ENCODE measurements around the gene STK10. TPM values are rescaled to one million over a fixed set of nuclear protein-coding genes. Genes with fewer than 3 reads are reported as not detected.

The STK10 gene
- total and polyA plus RNA-seq, 9 of the 15 experiments (the other 6 are each of a cell fraction or from before 2014, with no cell fraction given): 0.30 to 6.7 (median 2.4) TPM

DNA sequence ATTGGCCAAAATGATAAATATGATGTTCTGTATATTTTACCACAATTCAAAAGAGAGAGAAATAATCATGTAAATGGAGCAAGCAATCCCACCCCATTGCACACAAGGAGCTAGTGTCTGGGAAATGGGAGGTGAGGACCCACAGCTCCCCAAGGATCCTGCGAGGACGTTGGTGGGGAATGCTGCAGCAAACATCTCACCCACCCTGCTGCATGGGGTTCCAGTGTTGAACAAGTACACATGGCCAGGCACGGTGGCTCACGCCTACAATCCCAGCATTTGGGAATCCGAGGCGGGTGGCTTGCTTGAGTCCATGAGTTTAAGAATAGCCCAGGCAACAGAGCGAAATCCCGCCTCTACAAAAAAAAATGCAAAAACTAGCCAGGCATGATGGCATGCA, 29.0 kb downstream of the STK10 start (continued):
- TF ChIP-seq ASH1L (IDR thresholded peaks at IDR 0.05; ENCODE audit: borderline replicate concordance, low read depth, partially characterized antibody): no peak
- TF ChIP-seq, protein P1, sequence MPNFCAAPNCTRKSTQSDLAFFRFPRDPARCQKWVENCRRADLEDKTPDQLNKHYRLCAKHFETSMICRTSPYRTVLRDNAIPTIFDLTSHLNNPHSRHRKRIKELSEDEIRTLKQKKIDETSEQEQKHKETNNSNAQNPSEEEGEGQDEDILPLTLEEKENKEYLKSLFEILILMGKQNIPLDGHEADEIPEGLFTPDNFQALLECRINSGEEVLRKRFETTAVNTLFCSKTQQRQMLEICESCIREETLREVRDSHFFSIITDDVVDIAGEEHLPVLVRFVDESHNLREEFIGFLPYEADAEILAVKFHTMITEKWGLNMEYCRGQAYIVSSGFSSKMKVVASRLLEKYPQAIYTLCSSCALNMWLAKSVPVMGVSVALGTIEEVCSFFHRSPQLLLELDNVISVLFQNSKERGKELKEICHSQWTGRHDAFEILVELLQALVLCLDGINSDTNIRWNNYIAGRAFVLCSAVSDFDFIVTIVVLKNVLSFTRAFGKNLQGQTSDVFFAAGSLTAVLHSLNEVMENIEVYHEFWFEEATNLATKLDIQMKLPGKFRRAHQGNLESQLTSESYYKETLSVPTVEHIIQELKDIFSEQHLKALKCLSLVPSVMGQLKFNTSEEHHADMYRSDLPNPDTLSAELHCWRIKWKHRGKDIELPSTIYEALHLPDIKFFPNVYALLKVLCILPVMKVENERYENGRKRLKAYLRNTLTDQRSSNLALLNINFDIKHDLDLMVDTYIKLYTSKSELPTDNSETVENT (CRISPR knock-in tag; IDR thresholded peaks at IDR 0.05): no peak
- no peak for TF ChIP-seq ZNF324 (CRISPR knock-in tag; IDR thresholded peaks at IDR 0.05)
- TF ChIP-seq ZNF146 (CRISPR knock-in tag; IDR thresholded peaks at IDR 0.05; ENCODE audit: unreplicated experiment): no peak
- no peak for TF ChIP-seq RBM25 (IDR thresholded peaks at IDR 0.05; ENCODE audit: low read depth, low read length, severe bottlenecking)
- TF ChIP-seq ZSCAN32 (CRISPR knock-in tag; IDR thresholded peaks at IDR 0.05): no peak
- TF ChIP-seq BCL6 (CRISPR knock-in tag; IDR thresholded peaks at IDR 0.05): no peak

DNA sequence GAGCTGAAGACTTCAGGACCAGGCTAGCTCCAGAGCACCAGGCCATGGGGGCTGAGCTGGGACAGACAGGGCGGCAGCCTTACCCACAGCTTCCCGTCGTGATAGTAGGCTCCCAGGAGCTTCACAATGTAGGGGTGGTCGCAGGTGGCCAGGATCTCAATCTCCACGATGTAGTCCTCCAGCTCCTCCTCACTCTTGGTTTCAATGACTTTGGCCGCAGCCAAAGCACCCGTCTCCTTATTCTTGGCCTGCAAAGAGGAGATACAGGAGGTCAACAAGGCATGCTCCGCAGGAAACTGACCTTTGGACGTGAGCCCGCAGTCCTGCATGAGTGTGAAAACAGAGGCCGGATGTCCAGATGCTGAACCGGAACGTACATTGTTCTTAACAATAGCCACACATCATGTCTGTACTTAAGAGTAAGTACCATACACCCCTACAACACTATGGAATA, 31.5 kb downstream of the STK10 start:
- H3K4me2 ChIP-seq (ENCODE audit: insufficient read depth, low read length): peak overlapping the region; percentile 0; the same call in 1 of the 2 replicates
- DNase-seq (ENCODE audit: extremely low read depth in 1 of 4, low spot score in 3 of 4) (peak in 3 of 4 experiments; percentile 21 to 79 (median 44)), ATAC-seq (peak; percentile 84), FAIRE-seq (peak; percentile 81)
- intact Hi-C loops (cut with micrococcal nuclease): no loop called here
- H3K79me2 ChIP-seq (ENCODE audit: control insufficient read depth, insufficient read depth, low read length): no peaks in the 10 kb centered on the region
- CTCF ChIA-PET (ENCODE audit: low intra/inter-chr PET ratio): no interaction called here
- 13% methylated on average over 13 of the region's 13 CpGs for WGBS (ENCODE audit: insufficient coverage, low coverage, missing lambda C conversion rate)
- in situ Hi-C loops (cut with MboI): no loop called here
- POLR2A ChIA-PET: interaction anchor here (0.6 to 1.7 kb wide), 6 partner anchors 9 to 37 kb away, joined by 3 to 7 read pairs (median 3); no protein-coding TSS in a partner anchor
- H3K27me3 ChIP-seq (ENCODE audit: control insufficient read depth in 2 of 2, insufficient read depth in 2 of 2, low read length in 2 of 2): no peaks in the 10 kb centered on the region
- peaks cover 5 to 10% of the 10 kb centered on the region in 2 experiments; a peak in 3 of 5 replicates for H3K4me1 ChIP-seq (replicated peaks in 1 of 2; ENCODE audit: control insufficient read depth in 2 of 2, insufficient read depth in 2 of 2, low read length in 2 of 2)
- no TSS peak for BruUV-seq (replicated peaks)
- H3K36me3 ChIP-seq (ENCODE audit: control insufficient read depth, insufficient read depth, low read length): no peaks in the 10 kb centered on the region
- no peaks in the 10 kb centered on the region for H4K20me1 ChIP-seq (replicated peaks; ENCODE audit: control insufficient read depth, insufficient read depth, low read length)
- H3K9ac ChIP-seq (ENCODE audit: insufficient read depth in 1 of 2, low read depth in 2 of 2, low read length in 2 of 2): peak overlapping the region; percentile 18 to 72; a peak in 2 of 4 replicates
- H3K4me3 ChIP-seq: no peak overlapping the region
- H2AFZ ChIP-seq (ENCODE audit: low read depth, low read length): peak overlapping the region; percentile 73
- no peak overlapping the region for H3K27ac ChIP-seq (ENCODE audit: extremely low read depth, low read depth, low read length)
- no peaks in the 10 kb centered on the region for H3K9me1 ChIP-seq (ENCODE audit: control insufficient read depth, insufficient read depth, low read length)
- H3K9me3 ChIP-seq (replicated peaks; ENCODE audit: control insufficient read depth, insufficient read depth, low read depth, low read length): no peaks in the 10 kb centered on the region
- TF ChIP-seq FOXK2 (conservative IDR thresholded peaks at IDR 0.05 in 1 of 2, IDR thresholded peaks at IDR 0.05 in 1 of 2; ENCODE audit: low read depth in 2 of 2) (peak; percentile 54 to 62; a peak in 3 of 4 replicates), ZFP1 (CRISPR knock-in tag; IDR thresholded peaks at IDR 0.05) (no peak), NFIC (IDR thresholded peaks at IDR 0.05) (peak; percentile 88), NR2C1 (IDR thresholded peaks at IDR 0.05) (peak; percentile 52; the same call in 1 of the 2 replicates), NR2C1 (tag; IDR thresholded peaks at IDR 0.05) (peak; percentile 70), EHMT2 (IDR thresholded peaks at IDR 0.05) (0 out of 2 replicates have a peak, but pooled peaks have one; percentile 32), POLR2AphosphoS5 (IDR thresholded peaks at IDR 0.05; ENCODE audit: control insufficient read depth, insufficient read depth, low read depth, low read length) (peak; percentile 60; the same call in 1 of the 2 replicates), HDAC1 (IDR thresholded peaks at IDR 0.05) (0 out of 4 replicates have a peak, but pooled peaks of 1 of the 2 experiments have one; percentile 46), SUPT5H (IDR thresholded peaks at IDR 0.05) (no peak)
- TF ChIP-seq, protein P2, sequence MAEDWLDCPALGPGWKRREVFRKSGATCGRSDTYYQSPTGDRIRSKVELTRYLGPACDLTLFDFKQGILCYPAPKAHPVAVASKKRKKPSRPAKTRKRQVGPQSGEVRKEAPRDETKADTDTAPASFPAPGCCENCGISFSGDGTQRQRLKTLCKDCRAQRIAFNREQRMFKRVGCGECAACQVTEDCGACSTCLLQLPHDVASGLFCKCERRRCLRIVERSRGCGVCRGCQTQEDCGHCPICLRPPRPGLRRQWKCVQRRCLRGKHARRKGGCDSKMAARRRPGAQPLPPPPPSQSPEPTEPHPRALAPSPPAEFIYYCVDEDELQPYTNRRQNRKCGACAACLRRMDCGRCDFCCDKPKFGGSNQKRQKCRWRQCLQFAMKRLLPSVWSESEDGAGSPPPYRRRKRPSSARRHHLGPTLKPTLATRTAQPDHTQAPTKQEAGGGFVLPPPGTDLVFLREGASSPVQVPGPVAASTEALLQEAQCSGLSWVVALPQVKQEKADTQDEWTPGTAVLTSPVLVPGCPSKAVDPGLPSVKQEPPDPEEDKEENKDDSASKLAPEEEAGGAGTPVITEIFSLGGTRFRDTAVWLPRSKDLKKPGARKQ (CRISPR knock-in tag; IDR thresholded peaks at IDR 0.05): no peak
- TF ChIP-seq, protein P3, sequence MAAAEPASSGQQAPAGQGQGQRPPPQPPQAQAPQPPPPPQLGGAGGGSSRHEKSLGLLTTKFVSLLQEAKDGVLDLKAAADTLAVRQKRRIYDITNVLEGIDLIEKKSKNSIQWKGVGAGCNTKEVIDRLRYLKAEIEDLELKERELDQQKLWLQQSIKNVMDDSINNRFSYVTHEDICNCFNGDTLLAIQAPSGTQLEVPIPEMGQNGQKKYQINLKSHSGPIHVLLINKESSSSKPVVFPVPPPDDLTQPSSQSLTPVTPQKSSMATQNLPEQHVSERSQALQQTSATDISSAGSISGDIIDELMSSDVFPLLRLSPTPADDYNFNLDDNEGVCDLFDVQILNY (CRISPR knock-in tag; IDR thresholded peaks at IDR 0.05): no peak
